NOMO-1 treated with DMSO at 0.1 percent for 48 hours (cell line): ENCODE measurements around the gene POLR3A.
"Not testable (repeated sequence)": the region's sequence is repeated elsewhere in the genome, so short reads cannot be mapped to it uniquely, and the experiment has no call there.

Experiments used
- DNase-seq: peaks from one replicate; lab custom pipeline; 2025; ENCODE audit not compliant: unreplicated experiment; lab: John Stamatoyannopoulos, UW

The POLR3A gene

DNA sequence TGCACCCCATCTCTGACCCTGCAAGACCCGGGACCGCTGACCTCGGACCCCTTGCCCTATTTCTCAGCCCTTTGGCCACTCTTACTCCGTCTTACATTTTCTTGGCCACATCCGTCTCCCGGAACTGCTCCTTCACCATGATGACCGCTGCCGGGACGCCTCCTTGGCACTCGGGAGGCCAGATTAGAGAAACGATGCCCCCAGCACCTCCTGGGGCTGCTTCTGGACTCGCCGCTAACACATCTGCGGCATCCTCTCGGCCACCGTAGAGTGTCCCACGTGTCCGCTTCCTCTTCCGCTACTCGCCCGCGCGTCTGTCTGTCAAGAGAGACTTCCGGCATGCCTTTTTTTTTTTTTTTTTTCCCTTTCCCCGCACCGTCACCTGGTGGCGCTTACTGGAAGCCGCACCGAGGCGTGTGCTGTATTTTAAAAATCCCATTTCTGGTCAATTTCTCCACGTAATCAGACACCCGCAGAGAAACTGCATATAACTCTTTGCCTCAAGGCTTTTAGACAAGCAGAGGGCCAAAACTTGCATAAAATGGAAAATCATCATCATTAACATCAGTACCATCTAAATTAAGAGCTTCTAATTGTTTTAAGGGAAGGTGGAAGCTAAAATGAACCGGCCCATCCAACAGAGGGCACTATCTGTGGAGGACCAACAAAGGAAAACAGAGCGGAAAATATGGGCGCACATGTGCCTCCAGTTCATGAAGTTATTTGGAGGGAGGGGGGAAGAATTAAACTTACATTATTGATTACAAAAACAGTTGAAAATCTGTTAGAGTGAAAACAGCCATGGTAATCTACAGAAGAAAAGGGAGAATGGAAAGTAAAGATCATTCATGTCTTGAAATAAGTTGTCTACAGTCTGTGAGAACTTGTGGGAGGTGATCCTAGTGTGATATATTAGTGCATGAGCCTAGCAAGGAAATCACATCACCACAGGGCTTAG lies at the start of gene POLR3A:
POLR3A (minus strand) TSS at position 247 of the 958 bp plus-strand sequence; CDS start at position 139, 108 bp downstream.
- peak; percentile 88 for DNase-seq

- DNase-seq = no peak
Observed at GRCh38 chr10:78078539-78079330, 49.4 kb upstream of the POLR3A start.

DNA sequence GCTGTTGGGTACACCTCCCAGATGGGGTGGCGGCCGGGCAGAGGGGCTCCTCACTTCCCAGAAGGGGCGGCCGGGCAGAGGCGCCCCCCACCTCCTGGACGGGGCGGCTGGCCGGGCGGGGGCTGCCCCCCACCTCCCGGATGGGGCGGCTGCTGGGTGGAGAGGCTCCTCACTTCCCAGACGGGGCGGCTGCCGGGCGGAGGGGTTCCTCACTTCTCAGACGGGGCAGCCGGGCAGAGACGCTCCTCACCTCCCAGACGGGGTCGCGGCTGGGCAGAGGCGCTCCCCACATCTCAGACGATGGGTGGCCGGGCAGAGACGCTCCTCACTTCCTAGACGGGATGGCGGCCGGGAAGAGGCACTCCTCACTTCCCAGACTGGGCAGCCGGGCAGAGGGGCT lies 46.5 kb upstream of the POLR3A start:
- DNase-seq = not testable (repeated sequence)

DNA sequence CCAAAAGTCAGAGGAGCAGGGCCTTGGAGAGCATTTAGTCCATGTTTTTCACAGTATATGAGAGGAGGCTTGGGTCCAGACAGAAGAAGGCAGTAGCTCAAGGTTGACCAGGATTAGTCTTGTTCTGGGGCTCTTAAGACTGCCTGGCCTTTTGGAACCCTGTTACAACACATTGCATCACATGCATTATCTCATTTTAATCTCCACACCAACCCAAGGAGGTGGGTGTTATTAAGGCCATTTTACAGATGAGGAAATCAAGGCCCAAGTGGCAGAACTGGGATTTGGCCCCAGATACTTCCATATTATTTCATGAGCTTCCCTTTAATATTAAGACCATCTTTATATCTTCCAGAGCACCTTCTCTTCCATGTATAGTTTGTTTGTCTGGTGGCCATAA lies 43.2 kb upstream of the POLR3A start:
- DNase-seq = no peak

GRCh38 chr10:78071857-78072179 lies 42.5 kb upstream of the POLR3A start:
- no peak for DNase-seq

GRCh38 chr10:78071140-78071856 lies 42.0 kb upstream of the POLR3A start:
- peak; percentile 5 for DNase-seq

GRCh38 chr10:78070726-78071125 lies 41.4 kb upstream of the POLR3A start:
- DNase-seq = no peak

GRCh38 chr10:78070064-78070463 lies 40.7 kb upstream of the POLR3A start:
- not testable (repeated sequence) for DNase-seq

DNA sequence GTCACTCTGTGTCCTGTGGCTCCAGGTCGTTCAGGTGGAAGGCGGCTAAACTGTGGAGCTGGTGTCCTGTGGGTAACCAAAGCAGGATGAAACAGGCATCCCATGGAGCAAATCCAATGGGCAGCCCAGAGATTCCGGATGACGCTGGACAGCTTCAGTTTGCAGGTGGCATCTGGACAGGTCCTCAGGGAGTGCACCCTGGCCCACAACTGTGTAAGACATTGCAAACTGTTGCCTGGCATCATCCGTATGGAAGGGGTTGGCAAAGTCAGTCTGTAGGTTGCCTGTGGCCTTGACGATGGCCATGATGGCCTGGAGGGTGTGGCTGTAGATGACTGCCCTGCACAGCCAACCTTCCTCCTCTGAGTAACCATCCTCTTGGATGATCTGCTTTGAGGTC lies 39.8 kb upstream of the POLR3A start:
- no peak for DNase-seq

DNA sequence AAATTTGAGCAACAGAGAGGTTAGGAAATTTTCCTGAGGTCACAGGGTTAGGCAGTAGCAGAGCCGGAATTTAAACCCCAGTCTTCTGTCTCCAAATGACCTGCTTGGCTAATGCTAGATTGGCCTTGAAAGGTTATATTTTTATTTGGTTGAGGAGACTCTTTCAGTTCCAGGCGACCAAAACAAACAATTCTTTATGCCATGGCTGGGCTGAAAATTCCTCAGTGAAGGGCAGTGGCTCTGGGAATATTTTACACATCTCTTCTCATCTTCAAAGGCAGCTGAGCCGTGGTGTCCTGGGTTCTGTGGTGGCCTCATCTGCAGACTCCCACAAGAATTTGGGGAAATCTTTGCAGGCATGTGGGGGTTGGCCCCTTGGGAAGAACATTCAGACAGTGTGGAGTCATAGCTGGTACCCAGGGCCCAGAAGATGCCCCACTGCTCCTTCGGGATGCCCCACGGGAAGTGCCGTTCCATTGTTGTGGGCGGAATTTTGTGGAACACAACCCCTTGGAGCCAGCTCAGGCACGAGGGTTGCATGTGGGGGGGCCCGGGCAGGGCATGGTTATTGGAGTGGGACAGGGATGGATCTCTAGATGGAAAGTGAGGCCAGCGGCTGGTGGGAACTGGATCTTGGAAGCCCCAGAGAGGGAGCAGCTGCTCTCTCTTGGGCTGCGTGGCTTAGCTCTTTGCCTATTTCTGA lies 37.6 kb upstream of the POLR3A start:
- no peak for DNase-seq

GRCh38 chr10:78066012-78066411 lies 36.7 kb upstream of the POLR3A start:
- no peak for DNase-seq

GRCh38 chr10:78065611-78066010 lies 36.3 kb upstream of the POLR3A start:
- no peak for DNase-seq

DNA sequence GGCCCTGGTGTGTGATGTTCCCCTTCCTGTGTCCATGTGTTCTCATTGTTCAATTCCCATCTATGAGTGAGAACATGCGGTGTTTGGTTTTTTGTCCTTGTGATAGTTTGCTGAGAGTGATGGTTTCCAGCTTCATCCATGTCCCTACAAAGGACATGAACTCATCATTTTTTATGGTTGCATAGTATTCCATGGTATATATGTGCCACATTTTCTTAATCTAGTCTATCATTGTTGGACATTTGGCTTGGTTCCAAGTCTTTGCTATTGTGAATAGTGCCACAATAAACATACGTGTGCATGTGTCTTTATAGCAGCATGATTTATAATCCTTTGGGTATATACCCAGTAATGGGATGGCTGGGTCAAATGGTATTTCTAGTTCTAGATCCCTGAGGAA lies 35.6 kb upstream of the POLR3A start:
- DNase-seq = not testable (repeated sequence)

DNA sequence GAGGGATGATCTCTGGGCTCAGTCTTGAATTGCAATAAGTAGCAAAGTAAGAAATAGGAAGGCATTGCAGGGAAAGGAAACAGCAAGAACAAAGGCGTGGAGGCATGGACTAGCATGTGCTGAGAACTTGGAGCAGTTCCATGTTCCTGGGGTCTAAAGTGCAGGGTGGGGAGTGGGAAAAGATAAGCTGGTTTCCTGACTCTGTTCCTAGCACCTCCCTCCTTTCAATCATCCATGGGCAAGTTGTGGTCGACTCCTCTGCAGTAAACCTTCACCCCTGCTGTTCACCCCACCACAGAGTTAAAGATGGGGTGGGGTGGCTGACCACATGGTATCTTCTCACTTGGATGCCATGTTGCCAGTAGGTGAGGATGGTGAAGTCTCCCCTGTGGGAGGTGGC lies 33.9 kb upstream of the POLR3A start:
- DNase-seq = no peak

GRCh38 chr10:78062296-78062695 lies 33.0 kb upstream of the POLR3A start:
- no peak for DNase-seq

- DNase-seq = no peak
Observed at GRCh38 chr10:78059906-78060702, 30.8 kb upstream of the POLR3A start.

GRCh38 chr10:78058562-78058961 lies 29.2 kb upstream of the POLR3A start:
- no peak for DNase-seq

DNA sequence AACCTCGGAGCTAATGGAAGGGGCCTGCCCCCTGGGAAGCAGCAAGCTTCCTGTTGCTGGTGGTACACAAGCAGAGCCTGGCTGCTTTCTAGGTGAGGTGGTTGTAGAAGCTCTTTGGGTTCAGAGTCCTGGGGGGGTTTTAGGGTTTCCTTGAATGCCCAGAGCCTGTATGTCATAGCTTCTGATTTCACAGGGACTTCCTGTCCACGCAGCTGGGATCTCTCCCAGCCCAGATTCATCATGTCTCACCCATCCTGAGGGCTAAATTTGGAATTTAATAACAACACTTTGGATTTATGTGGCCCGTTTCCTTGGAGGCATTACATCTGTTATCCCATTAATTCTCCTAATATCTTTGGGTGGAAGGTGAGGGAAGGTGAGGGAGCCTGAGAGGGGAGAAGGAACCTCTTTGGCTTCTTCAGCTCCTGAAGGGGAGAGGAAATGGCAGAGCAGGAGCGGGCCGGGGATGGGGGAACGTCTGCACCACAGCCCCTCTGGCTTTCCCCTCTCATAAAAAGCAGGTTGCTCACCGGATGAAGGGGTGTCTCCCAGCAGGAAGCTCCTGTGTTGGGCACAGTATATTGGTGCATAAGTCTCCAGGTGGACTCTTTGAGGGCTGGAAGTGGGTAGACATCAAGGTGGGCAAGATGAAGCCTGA lies 24.0 kb upstream of the POLR3A start:
- no peak for DNase-seq

DNA sequence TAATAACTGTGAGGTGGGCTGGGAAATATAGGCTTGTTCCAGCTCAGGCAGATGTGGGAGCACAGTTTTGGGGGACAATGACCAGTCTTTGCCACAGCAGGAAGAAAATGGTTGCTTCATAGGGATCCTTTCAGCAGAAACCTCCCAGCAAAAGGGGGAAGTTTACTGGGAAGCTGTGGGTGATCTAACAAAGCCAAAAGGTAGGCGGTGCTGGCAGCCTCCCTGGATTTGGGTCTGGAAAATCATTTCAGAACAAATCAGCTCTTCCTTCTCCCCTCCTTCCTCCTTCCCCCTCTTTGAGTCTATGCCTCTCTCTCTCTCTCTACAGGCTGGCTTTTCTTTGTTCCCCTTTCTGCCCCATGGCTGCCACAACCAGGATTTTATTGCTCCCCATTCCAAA lies 20.5 kb upstream of the POLR3A start:
- DNase-seq = peak; percentile 8
